Transverse colon (tissue), 4 donors: ENCODE results near the gene GATA5.

Experiments used
- CTCF ChIP-seq, 5 experiments: fragments of 200-600 bp in 3 of 5; fragments of 450-650 bp in 2 of 5; sonication (generic) in 3 of 5; IDR thresholded peaks; 1 replicate in 2 of 5; 2 replicates in 3 of 5; pipeline ENCODE4 v1.5.1; 2016 to 2017; ENCODE audit warnings: antibody characterized with exemption in 5 of 5, inconsistent platforms in 3 of 5, mild to moderate bottlenecking in 2 of 5, moderate library complexity in 1 of 5
- POLR2A ChIP-seq: fragments of 450-650 bp; IDR thresholded peaks from one replicate; pipeline ENCODE4 v1.6.1; 2016; ENCODE audit warnings: antibody characterized with exemption, mild to moderate bottlenecking, moderate library complexity
- POLR2AphosphoS5 ChIP-seq, 3 donors: sonication (generic); formaldehyde crosslinking; IDR thresholded peaks; one replicate each; pipeline ENCODE4 v1.6.1; 2016; ENCODE audit warnings: antibody characterized with exemption in 3 of 3

GRCh38 chr20:62483613-62484458 lies 8.0 kb upstream of the GATA5 start:
- TF ChIP-seq POLR2A = no peak
- no peak for TF ChIP-seq CTCF (IDR thresholded peaks at IDR 0.05)
- no peak for TF ChIP-seq POLR2AphosphoS5 (IDR thresholded peaks at IDR 0.05)
